ENCODE results near the gene SMCO2.

The SMCO2 gene

GRCh38 chr12:27502021-27502435, 55.5 kb downstream of the SMCO2 start:
- no peak for DNase-seq

- no peak for DNase-seq
Measured at GRCh38 chr12:27504507-27504906, 58.0 kb downstream of the SMCO2 start.

GRCh38 chr12:27505109-27505508, 58.6 kb downstream of the SMCO2 start:
- DNase-seq: no peak

- DNase-seq: peak; percentile 18
Measured at GRCh38 chr12:27505761-27506160, 59.2 kb downstream of the SMCO2 start.

- DNase-seq: no peak
Measured at GRCh38 chr12:27506645-27507189, 60.2 kb downstream of the SMCO2 start.

- no peak for DNase-seq
Measured at GRCh38 chr12:27508736-27509431, 62.3 kb downstream of the SMCO2 start.

- DNase-seq: no peak
Measured at GRCh38 chr12:27511031-27511722, 64.6 kb downstream of the SMCO2 start.

GRCh38 chr12:27511723-27512045, 65.1 kb downstream of the SMCO2 start:
- no peak for DNase-seq

GRCh38 chr12:27513155-27513824, 66.8 kb downstream of the SMCO2 start:
- DNase-seq: no peak

- no peak for DNase-seq
Measured at GRCh38 chr12:27515671-27516070, 69.1 kb downstream of the SMCO2 start.

- DNase-seq: no peak
Measured at GRCh38 chr12:27516625-27517024, 70.1 kb downstream of the SMCO2 start.

- DNase-seq: no peak
Measured at GRCh38 chr12:27517546-27517945, 71.0 kb downstream of the SMCO2 start.

- no peak for DNase-seq
Measured at GRCh38 chr12:27517961-27518665, 71.6 kb downstream of the SMCO2 start.

GRCh38 chr12:27521066-27521465, 74.5 kb downstream of the SMCO2 start:
- DNase-seq: peak; percentile 7

- DNase-seq: no peak
Measured at GRCh38 chr12:27521981-27522380, 75.4 kb downstream of the SMCO2 start.

GRCh38 chr12:27523305-27523641, 76.7 kb downstream of the SMCO2 start:
- DNase-seq: peak; percentile 34

GRCh38 chr12:27523642-27524493, 77.3 kb downstream of the SMCO2 start, which contains the start of gene PPFIBP1:
TSS of gene PPFIBP1 (plus strand) at chr12:27524206. CDS start at chr12:27633397, 109,191 bp downstream.
- peak; percentile 97 for DNase-seq

GRCh38 chr12:27524494-27524835, 77.9 kb downstream of the SMCO2 start:
- DNase-seq: no peak

GRCh38 chr12:27524839-27525753, 78.6 kb downstream of the SMCO2 start:
- no peak for DNase-seq

GRCh38 chr12:27527512-27527911, 81.0 kb downstream of the SMCO2 start:
- DNase-seq: no peak

GRCh38 chr12:27528788-27529187, 82.3 kb downstream of the SMCO2 start:
- DNase-seq: no peak

Data from NCI-H345 (cell line).